NCI-H446 treated with DMSO at 0.1 percent for 48 hours (cell line): ENCODE results near the gene EPHA8.

Experiments
- DNase-seq: peaks from one replicate; lab custom pipeline; 2025; lab: John Stamatoyannopoulos, UW

EPHA8 gene

GRCh38 chr1:22645931-22646330, 82.6 kb downstream of the EPHA8 start:
- DNase-seq: no peak

- DNase-seq: no peak
Observed at GRCh38 chr1:22646384-22646783, 83.1 kb downstream of the EPHA8 start.

- DNase-seq: no peak
Observed at GRCh38 chr1:22650089-22650693, 86.9 kb downstream of the EPHA8 start.

- DNase-seq: no peak
Observed at GRCh38 chr1:22651941-22652856, 88.9 kb downstream of the EPHA8 start.

GRCh38 chr1:22652881-22653316, 89.6 kb downstream of the EPHA8 start, which contains the start of gene C1QB:
TSS of gene C1QB (plus strand) at chr1:22653236. CDS start at chr1:22659463, 6,227 bp downstream.
- DNase-seq: no peak
